ENCODE measurements around the gene KCNG1. TPM values are rescaled to one million over a fixed set of nuclear protein-coding genes. Genes with fewer than 3 reads are reported as not detected.

The KCNG1 gene
- total RNA-seq, 1 donor from 2014 or later: not detected

DNA sequence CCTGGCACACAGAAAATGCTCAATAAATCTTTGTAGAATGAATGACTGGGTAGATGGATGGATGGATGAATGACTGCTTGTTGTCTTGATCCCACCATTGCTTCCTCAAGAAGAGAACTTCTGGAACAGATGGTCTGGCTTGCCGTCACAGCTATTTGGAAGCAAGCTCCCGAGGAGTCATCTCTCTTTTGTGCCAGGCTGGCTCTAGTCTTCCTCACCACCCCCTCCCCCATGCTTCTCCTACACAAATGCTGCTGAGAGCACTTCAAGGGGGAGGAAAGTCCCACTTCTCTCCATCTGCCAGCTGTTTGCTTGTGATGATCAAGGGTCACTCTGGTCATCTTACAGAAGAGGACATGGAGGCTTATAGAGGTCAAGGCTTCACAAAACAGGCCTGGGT lies 11.6 kb upstream of the KCNG1 start:
- H3K4me1 ChIP-seq: no peaks in the 10 kb centered on the region
- TF ChIP-seq, protein P1, sequence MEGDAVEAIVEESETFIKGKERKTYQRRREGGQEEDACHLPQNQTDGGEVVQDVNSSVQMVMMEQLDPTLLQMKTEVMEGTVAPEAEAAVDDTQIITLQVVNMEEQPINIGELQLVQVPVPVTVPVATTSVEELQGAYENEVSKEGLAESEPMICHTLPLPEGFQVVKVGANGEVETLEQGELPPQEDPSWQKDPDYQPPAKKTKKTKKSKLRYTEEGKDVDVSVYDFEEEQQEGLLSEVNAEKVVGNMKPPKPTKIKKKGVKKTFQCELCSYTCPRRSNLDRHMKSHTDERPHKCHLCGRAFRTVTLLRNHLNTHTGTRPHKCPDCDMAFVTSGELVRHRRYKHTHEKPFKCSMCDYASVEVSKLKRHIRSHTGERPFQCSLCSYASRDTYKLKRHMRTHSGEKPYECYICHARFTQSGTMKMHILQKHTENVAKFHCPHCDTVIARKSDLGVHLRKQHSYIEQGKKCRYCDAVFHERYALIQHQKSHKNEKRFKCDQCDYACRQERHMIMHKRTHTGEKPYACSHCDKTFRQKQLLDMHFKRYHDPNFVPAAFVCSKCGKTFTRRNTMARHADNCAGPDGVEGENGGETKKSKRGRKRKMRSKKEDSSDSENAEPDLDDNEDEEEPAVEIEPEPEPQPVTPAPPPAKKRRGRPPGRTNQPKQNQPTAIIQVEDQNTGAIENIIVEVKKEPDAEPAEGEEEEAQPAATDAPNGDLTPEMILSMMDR (IDR thresholded peaks at IDR 0.05): no peak
- intact Hi-C loops (cut with DNase I): no loop called here
- H3K36me3 ChIP-seq: no peaks in the 10 kb centered on the region
- no peak overlapping the region for H3K4me3 ChIP-seq
- H3K27me3 ChIP-seq: peaks cover 38% of the 10 kb centered on the region
- no peaks in the 10 kb centered on the region for H3K9me3 ChIP-seq
- no peak overlapping the region for H3K27ac ChIP-seq
- no peak for DNase-seq
- no peak for ATAC-seq

DNA sequence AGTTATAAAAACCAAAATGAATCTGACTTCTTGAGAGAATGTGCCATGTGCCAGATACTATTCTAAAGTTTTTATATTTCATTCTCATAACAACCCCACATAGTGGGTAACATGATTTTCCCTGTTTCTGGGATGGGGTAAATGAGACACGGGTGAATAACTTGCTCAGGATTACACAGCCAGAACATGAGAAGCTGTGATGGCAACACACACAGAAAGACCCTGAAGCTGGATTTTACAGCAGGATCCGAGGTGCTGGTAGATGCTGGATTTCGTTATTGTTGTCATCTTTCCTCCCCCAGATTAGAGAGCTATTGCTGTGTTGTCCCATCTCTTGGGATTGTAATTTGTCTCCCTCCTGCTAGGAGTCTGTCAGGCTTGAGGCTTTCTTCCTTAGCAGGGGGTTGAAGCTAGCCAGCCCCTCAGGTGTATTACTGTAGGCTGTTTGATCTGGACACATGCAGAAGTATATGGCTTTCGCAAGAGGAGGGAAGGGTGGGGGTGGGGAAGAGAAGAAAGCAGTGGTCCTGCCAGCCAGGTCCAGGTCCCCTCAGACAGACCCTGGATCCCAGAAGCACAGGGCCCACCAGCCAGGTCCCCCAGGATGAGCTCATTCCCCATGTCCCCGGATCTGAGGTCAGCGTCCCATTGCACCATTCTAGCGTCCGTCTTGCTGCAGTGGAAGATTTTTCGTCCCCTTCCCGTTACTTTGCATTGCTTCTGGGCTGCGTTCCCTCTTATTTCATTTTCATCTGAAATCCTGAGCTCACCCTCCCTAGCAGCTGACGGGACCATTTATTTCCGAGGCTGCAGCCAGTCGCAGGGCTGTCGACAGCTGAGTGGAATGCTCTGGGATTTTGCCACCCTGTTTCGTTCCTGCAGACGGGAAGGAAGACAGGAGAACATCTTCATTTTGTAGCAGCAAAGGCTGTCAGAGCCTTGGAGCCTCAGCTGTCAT lies 7.3 kb upstream of the KCNG1 start:
- Histone ChIP-seq H3K4me1 (no peaks in the 10 kb centered on the region), H3K9me3 (no peaks in the 10 kb centered on the region), H3K36me3 (no peaks in the 10 kb centered on the region), H3K27ac (no peak overlapping the region), H3K27me3 (peaks cover 45% of the 10 kb centered on the region), H3K4me3 (no peak overlapping the region)
- DNase-seq: no peak
- TF ChIP-seq, protein P1 (IDR thresholded peaks at IDR 0.05): no peak
- no peak for ATAC-seq
- intact Hi-C loops (cut with DNase I): no loop called here

GRCh38 chr20:51029556-51029955 lies 6.6 kb upstream of the KCNG1 start:
- H3K4me1 ChIP-seq: no peaks in the 10 kb centered on the region
- no peaks in the 10 kb centered on the region for H3K9me3 ChIP-seq
- peaks cover 50% of the 10 kb centered on the region for H3K27me3 ChIP-seq
- ATAC-seq (no peak), DNase-seq (no peak)
- H3K27ac ChIP-seq: no peak overlapping the region
- TF ChIP-seq, protein P1 (IDR thresholded peaks at IDR 0.05): no peak
- no peak overlapping the region for H3K4me3 ChIP-seq
- no peaks in the 10 kb centered on the region for H3K36me3 ChIP-seq
- intact Hi-C loops (cut with DNase I): no loop called here

GRCh38 chr20:51028616-51029212 lies 5.8 kb upstream of the KCNG1 start:
- peaks cover 58% of the 10 kb centered on the region for H3K27me3 ChIP-seq
- ATAC-seq: no peak

GRCh38 chr20:51027035-51027795 lies 4.3 kb upstream of the KCNG1 start:
- no peak for ATAC-seq

More at GRCh38 chr20:51028616-51029212, 5.8 kb upstream of the KCNG1 start:
- no peaks in the 10 kb centered on the region for H3K4me1 ChIP-seq
- TF ChIP-seq, protein P1 (IDR thresholded peaks at IDR 0.05): no peak
- intact Hi-C loops (cut with DNase I): no loop called here
- no peaks in the 10 kb centered on the region for H3K36me3 ChIP-seq
- no peaks in the 10 kb centered on the region for H3K9me3 ChIP-seq
- no peak for DNase-seq
- H3K27ac ChIP-seq: no peak overlapping the region
- no peak overlapping the region for H3K4me3 ChIP-seq

More at GRCh38 chr20:51027035-51027795, 4.3 kb upstream of the KCNG1 start:
- TF ChIP-seq, protein P1 (IDR thresholded peaks at IDR 0.05): no peak
- H3K9me3 ChIP-seq: no peaks in the 10 kb centered on the region
- DNase-seq: no peak
- intact Hi-C loops (cut with DNase I): no loop called here
- H3K4me3 ChIP-seq: no peak overlapping the region
- H3K27ac ChIP-seq: no peak overlapping the region
- H3K4me1 ChIP-seq: peaks cover 4% of the 10 kb centered on the region
- H3K36me3 ChIP-seq: no peaks in the 10 kb centered on the region
- H3K27me3 ChIP-seq: peaks cover 68% of the 10 kb centered on the region
